A673 (cell line): ENCODE results near the gene TNFRSF12A. TPM values are rescaled to one million over a fixed set of nuclear protein-coding genes. Genes with fewer than 3 reads are reported as not detected.

ENCODE experiments used
- BruUV-seq: library from RNA; stranded (reverse); fragments of 400-500 nt; replicated peaks from 2 replicates; lab custom pipeline; 2021; lab: Mats Ljungman, UMichigan
- CTCF ChIA-PET: fragments of 300-600 bp; sonication (Branson Sonifier 250); formaldehyde crosslinking; loops from one replicate; lab custom pipeline; 2022; ENCODE audit warnings: antibody characterized with exemption; lab: Charles Lee
- POLR2A ChIA-PET: fragments of 300-600 bp; sonication (Branson Sonifier 250); formaldehyde crosslinking; loops from one replicate; lab custom pipeline; 2022; ENCODE audit warnings: antibody characterized with exemption; ENCODE audit not compliant: low non-redundant PET; lab: Charles Lee
- DNase-seq: peaks from one replicate; pipeline ENCODE4 v3.0.0-alpha.2; 2015; ENCODE audit warnings: low spot score
- H3K27ac ChIP-seq: fragments of 200-600 bp; sonication (generic); 2 replicates; pipeline ENCODE4 v1.5.1; 2016; ENCODE audit warnings: mixed run types, low read depth, mild to moderate bottlenecking, mixed read lengths, antibody characterized with exemption, low read length; ENCODE audit not compliant: poor library complexity, severe bottlenecking
- H3K27me3 ChIP-seq: fragments of 200-600 bp; sonication (generic); replicated peaks from 2 replicates; pipeline ENCODE4 v1.6.1; 2017; ENCODE audit warnings: mixed run types, low read depth, mild to moderate bottlenecking, mixed read lengths, antibody characterized with exemption, low read length; ENCODE audit not compliant: insufficient read depth, poor library complexity
- H3K36me3 ChIP-seq: fragments of 200-600 bp; sonication (generic); 2 replicates; pipeline ENCODE4 v1.6.1; 2016; ENCODE audit warnings: mixed run types, mild to moderate bottlenecking, mixed read lengths, antibody characterized with exemption, low read length; ENCODE audit not compliant: insufficient read depth, poor library complexity, severe bottlenecking
- H3K4me1 ChIP-seq: fragments of 200-600 bp; sonication (generic); 2 replicates; pipeline ENCODE4 v1.6.1; 2017; ENCODE audit warnings: mixed run types, mild to moderate bottlenecking, mixed read lengths, antibody characterized with exemption, low read length; ENCODE audit not compliant: insufficient read depth, poor library complexity, severe bottlenecking
- H3K4me3 ChIP-seq: fragments of 200-600 bp; sonication (generic); 2 replicates; pipeline ENCODE4 v1.5.1; 2016; ENCODE audit warnings: low read depth, mixed run types, mild to moderate bottlenecking, mixed read lengths, low read length; ENCODE audit not compliant: poor library complexity, severe bottlenecking
- H3K9me3 ChIP-seq: fragments of 200-600 bp; sonication (generic); 2 replicates; pipeline ENCODE4 v1.6.1; 2016; ENCODE audit warnings: mixed run types, low read depth, mild to moderate bottlenecking, mixed read lengths, antibody characterized with exemption, low read length; ENCODE audit not compliant: poor library complexity, severe bottlenecking
- CTCF ChIP-seq: fragments of 300-800, 200-600 bp; sonication (generic); conservative IDR thresholded peaks from 2 replicates; pipeline ENCODE4 v1.5.1; 2017; ENCODE audit warnings: low read depth, mild to moderate bottlenecking, antibody characterized with exemption, low read length, moderate library complexity, mixed read lengths
- EZH2 ChIP-seq: fragments of 200-600 bp; sonication (generic); IDR thresholded peaks from 2 replicates; pipeline ENCODE4 v1.6.1; 2017; ENCODE audit warnings: borderline replicate concordance, low read depth, mild to moderate bottlenecking, mixed read lengths, antibody characterized with exemption, low read length; ENCODE audit not compliant: poor library complexity, severe bottlenecking
- intact Hi-C: fragments of 100-400 bp; cut with micrococcal nuclease; formaldehyde crosslinking; loops from one replicate; pipeline ENCODE4 v1.10.0; 2022; ENCODE audit not compliant: unreplicated experiment
- total RNA-seq: library from RNA; stranded (reverse); gene quantifications from 2 replicates; pipeline ENCODE4 v1.2.3, GENCODE V29; 2021

TNFRSF12A gene
- total RNA-seq, 1 experiment from 2014 or later = 39.5 TPM

GRCh38 chr16:3038896-3039295 is 18.7 kb downstream of the TNFRSF12A start:
- BruUV-seq = no TSS peak
- Histone ChIP-seq H3K4me1 (no peaks in the 10 kb centered on the region), H3K36me3 (no peaks in the 10 kb centered on the region), H3K27me3 (peaks cover 50% of the 10 kb centered on the region), H3K27ac (no peak overlapping the region), H3K4me3 (no peak overlapping the region), H3K9me3 (no peaks in the 10 kb centered on the region)
- intact Hi-C loops = no loop called here
- no peak for TF ChIP-seq EZH2
- no peak for TF ChIP-seq CTCF
- ChIA-PET POLR2A (no interaction called here), CTCF (no interaction called here)
- DNase-seq = no peak

- H3K36me3 ChIP-seq = no peaks in the 10 kb centered on the region
- CTCF ChIA-PET = interaction anchor here (2.4 kb wide), 1 partner anchor 11 kb away, joined by 15 read pairs; no protein-coding TSS in a partner anchor
- H3K27me3 ChIP-seq = peaks cover 35% of the 10 kb centered on the region
- no TSS peak for BruUV-seq
- TF ChIP-seq CTCF (no peak), EZH2 (no peak)
- H3K27ac ChIP-seq = no peak overlapping the region
- H3K4me1 ChIP-seq = no peaks in the 10 kb centered on the region
- no peak for DNase-seq
- intact Hi-C loops = no loop called here
- H3K4me3 ChIP-seq = no peak overlapping the region
- POLR2A ChIA-PET = no interaction called here
- no peaks in the 10 kb centered on the region for H3K9me3 ChIP-seq
Observed at GRCh38 chr16:3042376-3042775, 22.2 kb downstream of the TNFRSF12A start.

- no TSS peak for BruUV-seq
- no peak for DNase-seq
- Histone ChIP-seq H3K4me3 (no peak overlapping the region), H3K9me3 (no peaks in the 10 kb centered on the region), H3K27ac (no peak overlapping the region), H3K4me1 (no peaks in the 10 kb centered on the region), H3K36me3 (no peaks in the 10 kb centered on the region), H3K27me3 (peaks cover 20% of the 10 kb centered on the region)
- CTCF ChIA-PET = no interaction called here
- POLR2A ChIA-PET = no interaction called here
- TF ChIP-seq EZH2 = no peak
- TF ChIP-seq CTCF = no peak
- intact Hi-C loops = no loop called here
Observed at GRCh38 chr16:3044708-3045107, 24.5 kb downstream of the TNFRSF12A start.
